Activated CD4-positive, alpha-beta T cell treated with anti-CD3 and anti-CD28 coated beads, Interleukin-2, amount 50 U/mL, for 48 hours (primary cell): ENCODE results near the gene JARID2.
"Not testable (repeated sequence)": the region's sequence is repeated elsewhere in the genome, so short reads cannot be mapped to it uniquely, and the experiment has no call there.

ENCODE experiments used
- DNase-seq, 2 experiments: peaks; one replicate each; pipeline ENCODE4 v3.0.0-alpha.2; 2020

Gene JARID2

GRCh38 chr6:15290962-15291704 is 45.3 kb downstream of the JARID2 start:
- DNase-seq = no peak

- no peak for DNase-seq
Measured at GRCh38 chr6:15292721-15293302, 46.9 kb downstream of the JARID2 start.

GRCh38 chr6:15293674-15294073 is 47.8 kb downstream of the JARID2 start:
- no peak for DNase-seq

GRCh38 chr6:15294504-15294903 is 48.6 kb downstream of the JARID2 start:
- no peak for DNase-seq

- DNase-seq = no peak
Measured at GRCh38 chr6:15296249-15296648, 50.4 kb downstream of the JARID2 start.

GRCh38 chr6:15296735-15297134 is 50.9 kb downstream of the JARID2 start:
- peak; percentile 24 to 52 for DNase-seq

GRCh38 chr6:15297167-15297566 is 51.3 kb downstream of the JARID2 start:
- not testable (repeated sequence) for DNase-seq

GRCh38 chr6:15297895-15298590 is 52.2 kb downstream of the JARID2 start:
- no peak for DNase-seq

- peak in 1 of 2 experiments; percentile 39 for DNase-seq
Measured at GRCh38 chr6:15299430-15300131, 53.7 kb downstream of the JARID2 start.

GRCh38 chr6:15301179-15302006 is 55.5 kb downstream of the JARID2 start:
- no peak for DNase-seq

GRCh38 chr6:15303162-15303919 is 57.5 kb downstream of the JARID2 start:
- DNase-seq = no peak

- no peak for DNase-seq
Measured at GRCh38 chr6:15303920-15304291, 58.0 kb downstream of the JARID2 start.

- DNase-seq = no peak
Measured at GRCh38 chr6:15304337-15305042, 58.6 kb downstream of the JARID2 start.

- no peak for DNase-seq
Measured at GRCh38 chr6:15305496-15305895, 59.6 kb downstream of the JARID2 start.

- DNase-seq = no peak
Measured at GRCh38 chr6:15305909-15306308, 60.0 kb downstream of the JARID2 start.

- DNase-seq = no peak
Measured at GRCh38 chr6:15308435-15309213, 62.8 kb downstream of the JARID2 start.

- no peak for DNase-seq
Measured at GRCh38 chr6:15309611-15310283, 63.9 kb downstream of the JARID2 start.

- no peak for DNase-seq
Measured at GRCh38 chr6:15310680-15311079, 64.8 kb downstream of the JARID2 start.

- DNase-seq = no peak
Measured at GRCh38 chr6:15312500-15312899, 66.6 kb downstream of the JARID2 start.

GRCh38 chr6:15313367-15313766 is 67.5 kb downstream of the JARID2 start:
- DNase-seq = no peak
